Erythroblast (primary cell): ENCODE measurements around the gene DIAPH3.

ENCODE experiments used
- DNase-seq, 2 experiments: peaks; one replicate each; lab custom pipeline; 2025; lab: John Stamatoyannopoulos, UW
- GATA1 ChIP-seq: IDR thresholded peaks from 2 replicates; pipeline ENCODE4 v1.6.1; 2011; ENCODE audit warnings: low read depth, mild to moderate bottlenecking, control low read depth, low read length, moderate library complexity
- POLR2A ChIP-seq: IDR thresholded peaks from 2 replicates; pipeline ENCODE4 v1.6.1; 2011; ENCODE audit warnings: mild to moderate bottlenecking, low read length

The DIAPH3 gene

DNA sequence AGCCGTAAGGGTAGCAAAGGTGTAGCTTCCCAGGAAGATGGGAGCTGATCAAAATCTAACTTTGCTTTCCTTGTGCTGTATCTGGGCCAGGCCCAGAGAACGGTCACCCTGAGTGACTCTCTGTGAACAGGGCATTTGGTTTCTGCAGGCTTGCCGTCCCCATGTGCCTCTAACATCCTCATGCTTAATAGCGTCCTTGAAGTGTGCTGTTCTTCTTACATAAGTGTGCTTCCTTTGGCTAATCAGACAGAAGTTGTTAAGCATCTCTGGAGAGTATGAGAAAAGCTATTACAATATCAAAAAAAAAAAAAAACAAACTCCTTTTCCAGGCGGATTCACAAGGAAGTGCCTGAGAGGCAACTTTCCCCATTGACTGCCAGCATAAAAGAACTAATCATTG lies 503.7 kb downstream of the DIAPH3 start:
- no peak for DNase-seq
- no peak for TF ChIP-seq POLR2A
- no peak for TF ChIP-seq GATA1

GRCh38 chr13:59658738-59659330 lies 504.9 kb downstream of the DIAPH3 start:
- TF ChIP-seq GATA1 (no peak), POLR2A (no peak)
- DNase-seq = no peak

DNA sequence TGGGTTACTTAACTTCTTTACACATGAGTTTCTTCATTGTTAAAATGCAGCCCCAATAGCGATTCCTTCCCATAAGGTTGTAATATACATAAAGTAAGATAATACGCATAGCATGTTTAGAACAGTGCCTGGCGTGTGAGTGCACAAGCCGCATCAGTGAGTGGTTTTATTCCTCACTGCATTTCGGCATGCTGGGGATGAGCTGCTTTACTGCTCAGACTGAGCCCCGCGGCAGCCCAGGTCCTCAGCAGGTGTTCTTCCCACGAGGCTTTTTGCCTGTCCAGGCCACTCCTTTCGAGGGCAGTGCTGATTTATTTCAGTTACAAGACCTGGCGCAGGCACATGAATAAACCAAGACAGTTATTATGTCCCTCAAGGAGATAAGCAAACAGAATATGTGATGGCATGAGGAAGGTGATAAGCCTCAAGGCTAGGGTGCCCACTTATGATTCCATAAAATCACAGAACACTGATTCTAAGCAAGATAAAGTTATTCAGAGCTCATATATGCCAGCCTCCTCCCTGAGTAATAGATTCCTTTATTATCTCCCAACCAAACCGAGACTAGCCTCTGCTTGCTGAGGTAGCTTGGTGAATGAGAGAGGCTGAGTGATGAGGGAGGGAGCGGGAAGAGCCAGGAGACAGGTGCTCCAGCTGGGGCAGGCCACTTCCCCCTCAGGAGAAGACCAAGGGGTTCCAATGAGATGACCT lies 505.5 kb downstream of the DIAPH3 start:
- DNase-seq = no peak
- TF ChIP-seq POLR2A (no peak), GATA1 (no peak)

GRCh38 chr13:59653916-59654315 lies 509.8 kb downstream of the DIAPH3 start:
- DNase-seq = no peak
- TF ChIP-seq GATA1 (no peak), POLR2A (no peak)

- no peak for DNase-seq
- TF ChIP-seq POLR2A (no peak), GATA1 (no peak)
These were observed 512.2 kb downstream of the DIAPH3 start for GRCh38 chr13:59651479-59651878.

DNA sequence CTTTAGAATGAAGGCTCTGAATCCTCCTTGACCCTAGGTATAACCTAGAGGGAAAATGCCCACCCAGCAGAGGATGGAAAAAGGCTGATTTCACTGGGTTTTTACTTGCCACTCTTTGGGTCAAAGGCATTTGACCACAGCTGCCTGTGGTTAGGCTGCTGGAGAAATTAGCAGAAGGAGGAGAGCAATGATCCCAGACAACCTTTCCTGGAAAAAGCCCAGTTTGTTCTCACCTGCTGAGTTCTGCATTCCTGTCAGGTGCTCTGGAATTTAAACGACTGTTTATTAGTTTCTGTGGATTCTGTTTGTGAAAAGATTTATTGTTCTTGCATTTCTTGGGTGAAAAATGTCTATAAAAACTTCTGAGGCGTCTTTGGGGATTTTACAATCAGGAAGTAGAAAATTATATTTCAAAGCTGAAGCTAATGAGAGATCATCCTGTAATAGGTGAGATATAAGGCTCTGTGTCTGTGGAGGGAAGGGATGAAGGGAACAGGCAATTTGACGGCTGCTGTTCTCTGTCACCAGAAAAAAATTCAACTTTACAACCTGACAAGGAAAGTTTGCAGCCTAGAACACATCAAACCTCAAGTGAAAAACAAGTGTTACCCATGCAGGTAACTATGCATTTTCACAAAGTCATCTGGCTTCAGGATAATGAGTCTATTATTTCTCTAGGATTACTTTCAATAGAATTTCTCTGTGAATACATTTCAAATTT lies 519.7 kb downstream of the DIAPH3 start:
- TF ChIP-seq POLR2A (no peak), GATA1 (no peak)
- no peak for DNase-seq

GRCh38 chr13:59643364-59643841 lies 520.3 kb downstream of the DIAPH3 start:
- no peak for DNase-seq

DNA sequence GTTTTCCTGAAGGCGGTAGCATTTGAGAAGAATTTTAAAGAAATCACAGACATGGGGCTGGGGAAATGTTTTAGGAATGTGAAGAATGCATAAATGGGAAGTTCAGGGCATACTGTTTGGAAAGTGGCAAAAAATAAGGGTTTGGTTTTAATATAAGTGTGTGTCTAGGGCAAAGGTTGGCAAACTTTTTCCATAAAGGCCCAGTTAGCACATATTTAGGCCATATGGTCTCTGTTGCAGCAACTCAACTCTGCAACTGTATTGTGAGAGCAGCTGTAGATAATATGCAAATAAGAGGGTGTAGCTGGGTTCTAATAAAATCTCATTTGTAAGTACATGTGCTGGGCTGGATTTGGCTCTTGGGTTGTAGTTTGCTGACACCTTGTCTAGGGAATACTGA lies 521.9 kb downstream of the DIAPH3 start:
- no peak for DNase-seq
- TF ChIP-seq POLR2A = no peak
- TF ChIP-seq GATA1 = no peak

More at GRCh38 chr13:59643364-59643841, 520.3 kb downstream of the DIAPH3 start:
- no peak for TF ChIP-seq POLR2A
- TF ChIP-seq GATA1 = no peak

GRCh38 chr13:59641261-59641660 lies 522.5 kb downstream of the DIAPH3 start:
- DNase-seq = no peak
- no peak for TF ChIP-seq GATA1
- TF ChIP-seq POLR2A = no peak

DNA sequence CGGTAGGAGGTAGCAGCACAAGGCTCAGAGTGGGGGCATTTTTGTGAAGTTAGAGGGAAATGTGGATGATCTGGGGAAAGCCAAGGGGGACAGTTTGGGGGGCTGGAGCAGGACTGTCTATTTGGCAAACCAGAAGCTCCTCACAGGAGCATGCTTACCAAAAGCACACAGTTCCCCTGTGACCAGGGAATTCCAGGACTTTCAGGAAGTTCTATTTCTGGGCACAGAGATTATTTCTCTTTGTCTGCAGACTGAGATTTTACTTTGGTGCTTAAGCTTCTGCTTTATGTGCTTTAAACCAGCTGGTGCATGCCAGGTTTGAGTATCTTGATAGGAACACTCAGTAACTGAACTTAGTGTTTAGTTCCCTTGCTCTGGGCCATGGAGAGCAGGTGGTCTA lies 525.3 kb downstream of the DIAPH3 start:
- TF ChIP-seq GATA1 = no peak
- no peak for TF ChIP-seq POLR2A
- no peak for DNase-seq

DNA sequence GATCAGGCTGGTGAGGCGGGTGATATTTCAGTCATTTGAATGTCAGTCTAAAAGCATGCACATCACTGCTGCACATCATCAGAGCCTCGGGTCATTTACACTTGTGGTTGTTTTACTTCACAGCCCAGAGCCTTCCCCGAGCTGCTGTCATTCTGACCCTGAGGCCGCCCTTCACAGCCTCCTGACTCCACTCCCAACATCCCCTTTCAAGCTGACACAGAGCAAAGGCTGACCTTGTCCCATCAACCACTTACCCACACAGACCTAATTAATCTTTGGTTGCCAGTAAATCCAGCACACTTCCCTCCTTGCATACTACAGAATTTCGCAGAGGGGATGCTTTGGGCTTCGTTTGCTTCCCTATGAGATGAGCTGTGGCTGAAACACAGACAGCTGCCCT lies 528.1 kb downstream of the DIAPH3 start:
- no peak for DNase-seq
- TF ChIP-seq POLR2A (no peak), GATA1 (no peak)

GRCh38 chr13:59633290-59633689 lies 530.4 kb downstream of the DIAPH3 start:
- DNase-seq = no peak
- TF ChIP-seq POLR2A (no peak), GATA1 (no peak)

DNA sequence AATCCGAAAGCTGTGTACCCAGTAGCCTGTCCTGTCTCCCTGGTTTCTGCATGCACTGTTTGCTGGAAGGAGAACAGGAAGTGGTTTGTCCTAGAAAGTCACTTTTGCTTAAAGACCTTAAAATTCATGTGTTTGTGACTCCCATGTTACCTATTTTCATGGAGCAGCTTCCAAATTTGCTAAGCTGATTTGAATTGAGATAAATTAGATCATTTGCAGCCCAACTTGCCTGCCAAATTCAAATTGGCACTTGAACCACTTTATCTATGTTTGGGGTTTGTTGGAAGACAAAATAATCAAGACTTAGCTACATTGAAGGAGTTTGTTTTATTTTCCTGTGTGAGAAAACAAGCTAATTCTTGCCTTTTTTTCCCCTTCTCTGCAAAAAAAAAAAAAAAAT lies 532.5 kb downstream of the DIAPH3 start:
- TF ChIP-seq GATA1 (no peak), POLR2A (no peak)
- DNase-seq = no peak

DNA sequence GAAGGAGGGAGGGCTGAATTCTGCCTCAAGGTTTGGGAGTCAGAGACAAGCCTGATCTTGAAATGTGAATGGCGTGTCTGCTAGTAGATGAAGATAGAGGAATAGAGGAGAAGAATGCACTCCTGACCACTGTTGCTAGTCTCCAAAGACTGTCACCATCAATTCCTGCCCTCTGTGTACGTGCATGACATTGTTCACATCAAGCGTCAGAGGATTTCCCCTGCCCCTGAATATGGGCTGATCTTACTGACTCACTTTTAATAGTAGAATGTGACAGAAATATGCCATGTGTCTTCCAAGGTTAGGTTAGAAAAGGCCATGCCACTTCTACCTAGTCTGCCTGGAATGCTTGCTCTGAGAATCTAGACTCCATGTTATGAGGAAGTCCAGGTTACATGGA lies 538.6 kb downstream of the DIAPH3 start:
- no peak for TF ChIP-seq POLR2A
- TF ChIP-seq GATA1 = no peak
- no peak for DNase-seq
